HepG2 (cell line): ENCODE measurements around the gene ST6GALNAC3. TPM values are rescaled to one million over a fixed set of nuclear protein-coding genes. Genes with fewer than 3 reads are reported as not detected.

ENCODE experiments used
- ATAC-seq: fragments of 200-7000 bp; cut with Tn5 transposase; 3 replicates; pipeline ENCODE4 v1.9.1; 2020; ENCODE audit warnings: mild to moderate bottlenecking, moderate library complexity
- BruUV-seq: library from RNA; stranded (reverse); fragments of 400-500 nt; replicated peaks from 2 replicates; lab custom pipeline; 2021; lab: Mats Ljungman, UMichigan
- CTCF ChIA-PET: fragments of 300-600 bp; formaldehyde crosslinking; extraction: SDS; loops from one replicate; lab custom pipeline; 2021; ENCODE audit warnings: low total read pairs, inconsistent platforms, low intra/inter-chr PET ratio; lab: Yijun Ruan, JAX
- POLR2A ChIA-PET: fragments of 350-600 bp; sonication (Branson Sonifier 250); formaldehyde crosslinking; loops from one replicate; lab custom pipeline; 2020; ENCODE audit warnings: antibody characterized with exemption, inconsistent platforms; lab: Yijun Ruan, JAX
- DNase-seq: peaks from one replicate; pipeline ENCODE4 v3.0.0-alpha.2; 2015; ENCODE audit warnings: low spot score
- FAIRE-seq: peaks from 3 replicates; lab custom pipeline; 2011; peaks lifted over from hg19 to GRCh38; lab: Jason Lieb, UNC
- H2AFZ ChIP-seq: one replicate; pipeline ENCODE4 v1.6.1; 2011; ENCODE audit warnings: low read length, inconsistent platforms
- H3K27ac ChIP-seq: fragments of 300-600 bp; 3 replicates; pipeline ENCODE4 v1.8.0; 2011; ENCODE audit warnings: mixed run types, mild to moderate bottlenecking, mixed read lengths, low read length, inconsistent platforms; ENCODE audit not compliant: insufficient read depth; ENCODE audit errors: extremely low read length
- H3K27me3 ChIP-seq, 2 experiments: fragments of 200-600 bp in 1 of 2; 2 replicates in 1 of 2; 3 replicates in 1 of 2; pipeline versions ENCODE4 v1.6.0 to v1.8.0; 2011; ENCODE audit warnings: low read length in 2 of 2, mild to moderate bottlenecking in 2 of 2, moderate library complexity in 2 of 2, inconsistent platforms in 1 of 2; ENCODE audit not compliant: insufficient read depth in 2 of 2, control insufficient read depth in 1 of 2
- H3K36me3 ChIP-seq, 2 experiments: fragments of 200-600 bp in 1 of 2; replicated peaks in 1 of 2; 2 replicates in 1 of 2; 3 replicates in 1 of 2; pipeline versions ENCODE4 v1.5.1 to v1.8.0; 2011; ENCODE audit warnings: low read length in 2 of 2, inconsistent platforms in 1 of 2; ENCODE audit not compliant: insufficient read depth in 2 of 2, control insufficient read depth in 1 of 2
- H3K4me1 ChIP-seq: 2 replicates; pipeline ENCODE4 v1.5.1; 2012; ENCODE audit warnings: low read length, inconsistent platforms; ENCODE audit not compliant: insufficient read depth
- H3K4me2 ChIP-seq: 2 replicates; pipeline ENCODE4 v1.6.0; 2011; ENCODE audit warnings: low read depth, low read length, inconsistent platforms
- H3K4me3 ChIP-seq, 3 experiments: fragments of 200-600 bp in 1 of 3; sonication (generic), shearing (Covaris generic) in 1 of 3; replicated peaks in 1 of 3; 2 replicates each; pipeline ENCODE4 v1.5.1; 2011 to 2016; ENCODE audit warnings: low read length in 3 of 3, inconsistent platforms in 2 of 3, low read depth in 2 of 3, mild to moderate bottlenecking in 2 of 3, control low read depth in 1 of 3, mixed read lengths in 1 of 3; ENCODE audit not compliant: insufficient read depth in 1 of 3
- H3K79me2 ChIP-seq: one replicate; pipeline ENCODE4 v1.6.1; 2011; ENCODE audit warnings: low read length, inconsistent platforms; ENCODE audit not compliant: insufficient read depth
- H3K9ac ChIP-seq: 2 replicates; pipeline ENCODE4 v1.6.0; 2011; ENCODE audit warnings: mild to moderate bottlenecking, low read depth, low read length, inconsistent platforms; ENCODE audit not compliant: insufficient read depth
- H3K9me3 ChIP-seq: 2 replicates; pipeline ENCODE4 v1.5.1; 2012; ENCODE audit warnings: mild to moderate bottlenecking, low read length
- H4K20me1 ChIP-seq: 2 replicates; pipeline ENCODE4 v1.6.0; 2011; ENCODE audit warnings: inconsistent platforms, mild to moderate bottlenecking, low read length, moderate library complexity; ENCODE audit not compliant: insufficient read depth
- NFIB ChIP-seq: sonication (generic); formaldehyde crosslinking; IDR thresholded peaks from 2 replicates; pipeline ENCODE4 v1.9.0; 2021; ENCODE audit warnings: missing genetic modification reagents, mild to moderate bottlenecking, borderline replicate concordance
- SOX13 ChIP-seq, 3 experiments: fragments of 450-650 bp in 1 of 3; sonication (generic) in 1 of 3; formaldehyde crosslinking in 1 of 3; IDR thresholded peaks in 2 of 3; conservative IDR thresholded peaks in 1 of 3; 2 replicates each; pipeline versions ENCODE4 v1.5.0 to v1.6.1; 2016 to 2020; ENCODE audit warnings: antibody characterized with exemption in 1 of 3, mild to moderate bottlenecking in 1 of 3, missing compliant biosample characterization in 1 of 3, missing genetic modification reagents in 1 of 3, moderate library complexity in 1 of 3
- ZNF292 ChIP-seq: sonication (generic); formaldehyde crosslinking; IDR thresholded peaks from 2 replicates; pipeline ENCODE4 v1.8.1; 2022; ENCODE audit warnings: mild to moderate bottlenecking, low read depth, missing genetic modification reagents, borderline replicate concordance
- ZNF703 ChIP-seq: sonication (generic); formaldehyde crosslinking; IDR thresholded peaks from 2 replicates; pipeline ENCODE4 v1.5.1; 2020; ENCODE audit warnings: missing genetic modification reagents, mild to moderate bottlenecking, moderate library complexity, borderline replicate concordance
- ZNF746 ChIP-seq: sonication (generic); formaldehyde crosslinking; IDR thresholded peaks from 2 replicates; pipeline ENCODE4 v1.8.0; 2022; ENCODE audit warnings: mild to moderate bottlenecking, missing genetic modification reagents
- ZNF878 ChIP-seq: sonication (generic); formaldehyde crosslinking; IDR thresholded peaks from 2 replicates; pipeline ENCODE4 v1.8.1; 2023; ENCODE audit warnings: mild to moderate bottlenecking, missing genetic modification reagents, moderate library complexity
- WGBS: methylation state at CpG from one replicate; pipeline ENCODE4 v1.1.6; 2017; ENCODE audit warnings: low lambda C conversion rate; 5-methylcytosine and 5-hydroxymethylcytosine counted together
- in situ Hi-C: cut with HindIII; loops from 2 replicates; pipeline ENCODE4 v1.10.0; 2017; ENCODE audit warnings: low pct_unique_long_range_greater_than_20kb; ENCODE audit not compliant: extremely low pct_ligation_motif_present
- intact Hi-C: fragments of 100-400 bp; cut with micrococcal nuclease; formaldehyde crosslinking; loops from one replicate; pipeline ENCODE4 v1.10.0; 2022; ENCODE audit not compliant: unreplicated experiment
- polyA plus RNA-seq, 8 experiments: library from polyadenylated mRNA; depleted of rRNA in 3 of 8; stranded (reverse) in 7 of 8; unstranded in 1 of 8; fragments of >200 nt; fragmentation: Illumina TruSeq in 4 of 8; extraction: Trizol in 4 of 8; gene quantifications; 2 replicates each; pipeline versions ENCODE4 v1.2.1 to v1.2.3, GENCODE V29; 2011 to 2016; ENCODE audit warnings: low read depth in 4 of 8, missing spikeins in 1 of 8, mixed read lengths in 1 of 8; ENCODE audit not compliant: insufficient read depth in 1 of 8
- total RNA-seq, 5 experiments: library from RNA; depleted of rRNA; stranded (reverse); fragments of >200 nt; fragmentation: Illumina TruSeq; extraction: Trizol; gene quantifications; 2 replicates each; pipeline ENCODE4 v1.2.3, GENCODE V29; 2016; ENCODE audit warnings: low read depth in 1 of 5
- TF ChIP-seq, protein P1 (sequence below): sonication (generic); formaldehyde crosslinking; IDR thresholded peaks from 2 replicates; pipeline ENCODE4 v1.9.0; 2022; ENCODE audit warnings: missing genetic modification reagents, mild to moderate bottlenecking, borderline replicate concordance
- TF ChIP-seq, protein P2 (sequence below), 2 experiments: fragments of 450-650 bp in 1 of 2; sonication (generic) in 1 of 2; formaldehyde crosslinking in 1 of 2; IDR thresholded peaks; 2 replicates each; pipeline versions ENCODE4 v1.6.1 to v1.8.0; 2016 to 2022; ENCODE audit warnings: antibody characterized with exemption in 1 of 2, mild to moderate bottlenecking in 1 of 2, missing genetic modification reagents in 1 of 2
- TF ChIP-seq, protein P3 (sequence below): sonication (generic); formaldehyde crosslinking; IDR thresholded peaks from 2 replicates; pipeline ENCODE4 v1.5.0; 2020; ENCODE audit warnings: mild to moderate bottlenecking, missing genetic modification reagents

Gene ST6GALNAC3
- total and polyA plus RNA-seq, 2 of the 13 experiments (the other 11 are each of a cell fraction or from before 2014, with no cell fraction given) = not detected

DNA sequence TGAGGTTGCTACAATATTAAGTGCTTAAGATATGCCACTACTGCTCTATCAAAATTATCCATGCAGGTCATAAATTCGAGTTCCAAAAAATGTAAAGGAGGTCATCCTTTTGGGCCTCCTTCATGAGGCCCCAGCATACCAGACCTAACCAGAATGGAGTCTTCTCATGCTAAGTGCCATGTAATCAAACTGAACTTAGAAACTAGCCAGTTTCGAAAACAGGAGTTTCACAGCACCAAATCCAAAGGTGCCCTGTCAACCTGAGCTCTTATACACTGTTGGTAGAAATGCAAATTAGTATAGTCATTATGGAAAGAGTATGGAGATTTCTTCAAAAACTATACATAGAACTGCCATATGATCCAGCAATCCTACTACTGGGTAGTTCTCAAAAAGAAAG lies 320.5 kb downstream of the ST6GALNAC3 start:
- no peak overlapping the region for H3K9ac ChIP-seq
- no peaks in the 10 kb centered on the region for H4K20me1 ChIP-seq
- intact Hi-C loops (no loop called here), in situ Hi-C loops (no loop called here)
- H3K36me3 ChIP-seq = no peaks in the 10 kb centered on the region
- no peaks in the 10 kb centered on the region for H3K27me3 ChIP-seq
- no peak overlapping the region for H3K27ac ChIP-seq
- WGBS = 0% methylated on average over 2 of the region's 2 CpGs
- POLR2A ChIA-PET = no interaction called here
- H3K4me2 ChIP-seq = no peak overlapping the region
- FAIRE-seq (no peak), ATAC-seq (no peak), DNase-seq (no peak)
- H3K9me3 ChIP-seq = peaks cover 13% of the 10 kb centered on the region; the same call in 1 of the 2 replicates
- BruUV-seq = no TSS peak
- CTCF ChIA-PET = no interaction called here
- no peaks in the 10 kb centered on the region for H3K4me1 ChIP-seq
- no peak overlapping the region for H2AFZ ChIP-seq
- H3K4me3 ChIP-seq = no peak overlapping the region
- no peaks in the 10 kb centered on the region for H3K79me2 ChIP-seq
- TF ChIP-seq, protein P1, sequence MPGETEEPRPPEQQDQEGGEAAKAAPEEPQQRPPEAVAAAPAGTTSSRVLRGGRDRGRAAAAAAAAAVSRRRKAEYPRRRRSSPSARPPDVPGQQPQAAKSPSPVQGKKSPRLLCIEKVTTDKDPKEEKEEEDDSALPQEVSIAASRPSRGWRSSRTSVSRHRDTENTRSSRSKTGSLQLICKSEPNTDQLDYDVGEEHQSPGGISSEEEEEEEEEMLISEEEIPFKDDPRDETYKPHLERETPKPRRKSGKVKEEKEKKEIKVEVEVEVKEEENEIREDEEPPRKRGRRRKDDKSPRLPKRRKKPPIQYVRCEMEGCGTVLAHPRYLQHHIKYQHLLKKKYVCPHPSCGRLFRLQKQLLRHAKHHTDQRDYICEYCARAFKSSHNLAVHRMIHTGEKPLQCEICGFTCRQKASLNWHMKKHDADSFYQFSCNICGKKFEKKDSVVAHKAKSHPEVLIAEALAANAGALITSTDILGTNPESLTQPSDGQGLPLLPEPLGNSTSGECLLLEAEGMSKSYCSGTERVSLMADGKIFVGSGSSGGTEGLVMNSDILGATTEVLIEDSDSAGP = no peak
- TF ChIP-seq, protein P2, sequence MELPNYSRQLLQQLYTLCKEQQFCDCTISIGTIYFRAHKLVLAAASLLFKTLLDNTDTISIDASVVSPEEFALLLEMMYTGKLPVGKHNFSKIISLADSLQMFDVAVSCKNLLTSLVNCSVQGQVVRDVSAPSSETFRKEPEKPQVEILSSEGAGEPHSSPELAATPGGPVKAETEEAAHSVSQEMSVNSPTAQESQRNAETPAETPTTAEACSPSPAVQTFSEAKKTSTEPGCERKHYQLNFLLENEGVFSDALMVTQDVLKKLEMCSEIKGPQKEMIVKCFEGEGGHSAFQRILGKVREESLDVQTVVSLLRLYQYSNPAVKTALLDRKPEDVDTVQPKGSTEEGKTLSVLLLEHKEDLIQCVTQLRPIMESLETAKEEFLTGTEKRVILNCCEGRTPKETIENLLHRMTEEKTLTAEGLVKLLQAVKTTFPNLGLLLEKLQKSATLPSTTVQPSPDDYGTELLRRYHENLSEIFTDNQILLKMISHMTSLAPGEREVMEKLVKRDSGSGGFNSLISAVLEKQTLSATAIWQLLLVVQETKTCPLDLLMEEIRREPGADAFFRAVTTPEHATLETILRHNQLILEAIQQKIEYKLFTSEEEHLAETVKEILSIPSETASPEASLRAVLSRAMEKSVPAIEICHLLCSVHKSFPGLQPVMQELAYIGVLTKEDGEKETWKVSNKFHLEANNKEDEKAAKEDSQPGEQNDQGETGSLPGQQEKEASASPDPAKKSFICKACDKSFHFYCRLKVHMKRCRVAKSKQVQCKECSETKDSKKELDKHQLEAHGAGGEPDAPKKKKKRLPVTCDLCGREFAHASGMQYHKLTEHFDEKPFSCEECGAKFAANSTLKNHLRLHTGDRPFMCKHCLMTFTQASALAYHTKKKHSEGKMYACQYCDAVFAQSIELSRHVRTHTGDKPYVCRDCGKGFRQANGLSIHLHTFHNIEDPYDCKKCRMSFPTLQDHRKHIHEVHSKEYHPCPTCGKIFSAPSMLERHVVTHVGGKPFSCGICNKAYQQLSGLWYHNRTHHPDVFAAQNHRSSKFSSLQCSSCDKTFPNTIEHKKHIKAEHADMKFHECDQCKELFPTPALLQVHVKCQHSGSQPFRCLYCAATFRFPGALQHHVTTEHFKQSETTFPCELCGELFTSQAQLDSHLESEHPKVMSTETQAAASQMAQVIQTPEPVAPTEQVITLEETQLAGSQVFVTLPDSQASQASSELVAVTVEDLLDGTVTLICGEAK (IDR thresholded peaks at IDR 0.05) = no peak
- TF ChIP-seq, protein P2 (CRISPR knock-in tag; IDR thresholded peaks at IDR 0.05) = no peak
- no peak for TF ChIP-seq ZNF878 (CRISPR knock-in tag)
- no peak for TF ChIP-seq ZNF292 (CRISPR knock-in tag)
- TF ChIP-seq, protein P3, sequence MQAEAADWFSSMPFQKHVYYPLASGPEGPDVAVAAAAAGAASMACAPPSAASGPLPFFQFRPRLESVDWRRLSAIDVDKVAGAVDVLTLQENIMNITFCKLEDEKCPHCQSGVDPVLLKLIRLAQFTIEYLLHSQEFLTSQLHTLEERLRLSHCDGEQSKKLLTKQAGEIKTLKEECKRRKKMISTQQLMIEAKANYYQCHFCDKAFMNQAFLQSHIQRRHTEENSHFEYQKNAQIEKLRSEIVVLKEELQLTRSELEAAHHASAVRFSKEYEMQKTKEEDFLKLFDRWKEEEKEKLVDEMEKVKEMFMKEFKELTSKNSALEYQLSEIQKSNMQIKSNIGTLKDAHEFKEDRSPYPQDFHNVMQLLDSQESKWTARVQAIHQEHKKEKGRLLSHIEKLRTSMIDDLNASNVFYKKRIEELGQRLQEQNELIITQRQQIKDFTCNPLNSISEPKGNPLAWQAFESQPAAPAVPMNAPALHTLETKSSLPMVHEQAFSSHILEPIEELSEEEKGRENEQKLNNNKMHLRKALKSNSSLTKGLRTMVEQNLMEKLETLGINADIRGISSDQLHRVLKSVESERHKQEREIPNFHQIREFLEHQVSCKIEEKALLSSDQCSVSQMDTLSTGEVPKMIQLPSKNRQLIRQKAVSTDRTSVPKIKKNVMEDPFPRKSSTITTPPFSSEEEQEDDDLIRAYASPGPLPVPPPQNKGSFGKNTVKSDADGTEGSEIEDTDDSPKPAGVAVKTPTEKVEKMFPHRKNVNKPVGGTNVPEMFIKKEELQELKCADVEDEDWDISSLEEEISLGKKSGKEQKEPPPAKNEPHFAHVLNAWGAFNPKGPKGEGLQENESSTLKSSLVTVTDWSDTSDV (CRISPR knock-in tag) = no peak
- TF ChIP-seq SOX13 (IDR thresholded peaks at IDR 0.05) = no peak
- TF ChIP-seq SOX13 (CRISPR knock-in tag; conservative IDR thresholded peaks at IDR 0.05 in 1 of 2, IDR thresholded peaks at IDR 0.05 in 1 of 2) = no peak
- no peak for TF ChIP-seq ZNF703 (CRISPR knock-in tag)
- TF ChIP-seq NFIB = no peak
- no peak for TF ChIP-seq ZNF746
